ENCODE results near the gene CABS1.

The CABS1 gene

DNA sequence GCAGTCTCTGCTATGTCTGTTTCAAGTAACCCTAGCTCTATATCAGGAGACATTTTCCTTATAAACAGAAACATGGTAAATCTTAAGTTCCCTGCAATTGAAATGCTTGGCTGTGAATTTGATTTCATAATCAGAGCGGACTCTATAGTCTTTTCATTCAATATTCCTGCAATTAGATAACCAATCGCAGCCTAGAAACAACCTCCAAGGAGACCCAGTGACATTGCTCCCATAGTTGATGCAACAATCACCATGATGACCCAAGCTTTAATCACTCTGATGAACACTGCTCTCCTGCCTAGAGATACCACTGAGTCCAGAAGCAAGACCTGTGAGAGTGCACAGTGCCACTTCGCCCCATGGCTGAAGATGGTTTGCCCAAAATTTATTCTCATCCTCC lies at the start of gene CABS1:
CABS1 (plus strand) TSS at position 301 of the 400 bp plus-strand sequence; CDS start at position 360, 59 bp downstream.
- DNase-seq (ENCODE audit: low read depth in 2 of 3, low spot score in 2 of 3), result no peak

GRCh38 chr4:70288651-70289050 lies 46.1 kb upstream of the CABS1 start:
- DNase-seq (ENCODE audit: low read depth in 2 of 3, low spot score in 2 of 3), result no peak

- DNase-seq (ENCODE audit: low read depth in 2 of 3, low spot score in 2 of 3), result no peak
Measured at GRCh38 chr4:70291341-70291740, 43.4 kb upstream of the CABS1 start.

GRCh38 chr4:70297576-70297975 lies 37.2 kb upstream of the CABS1 start:
- DNase-seq (ENCODE audit: low read depth in 2 of 3, low spot score in 2 of 3), result no peak

GRCh38 chr4:70298051-70298450 lies 36.7 kb upstream of the CABS1 start:
- DNase-seq (ENCODE audit: low read depth in 2 of 3, low spot score in 2 of 3), result no peak

- DNase-seq (ENCODE audit: low read depth in 2 of 3, low spot score in 2 of 3), result no peak
Measured at GRCh38 chr4:70299643-70300042, 35.1 kb upstream of the CABS1 start.

DNA sequence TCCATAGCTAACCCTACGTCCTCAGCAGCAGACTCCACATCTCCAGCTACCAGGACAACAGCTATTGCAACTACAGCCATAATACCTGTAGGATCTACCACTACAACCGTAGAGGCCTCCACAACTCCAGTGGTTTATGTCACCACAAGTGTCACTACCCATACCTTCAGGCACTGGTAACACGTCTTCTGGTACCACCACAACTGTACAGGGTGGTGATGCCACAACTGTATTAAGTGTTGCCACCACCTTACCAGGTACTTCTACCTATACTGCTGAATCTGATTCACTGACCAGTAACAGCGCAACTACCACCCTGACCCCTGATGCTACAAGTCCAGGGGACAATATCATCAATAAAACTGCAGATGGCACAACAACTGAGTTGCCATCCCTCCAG lies 34.6 kb upstream of the CABS1 start:
- DNase-seq (ENCODE audit: low read depth in 2 of 3, low spot score in 2 of 3), result no peak

- DNase-seq (ENCODE audit: low read depth in 2 of 3, low spot score in 2 of 3), result no peak
Measured at GRCh38 chr4:70303090-70303489, 31.7 kb upstream of the CABS1 start.

DNA sequence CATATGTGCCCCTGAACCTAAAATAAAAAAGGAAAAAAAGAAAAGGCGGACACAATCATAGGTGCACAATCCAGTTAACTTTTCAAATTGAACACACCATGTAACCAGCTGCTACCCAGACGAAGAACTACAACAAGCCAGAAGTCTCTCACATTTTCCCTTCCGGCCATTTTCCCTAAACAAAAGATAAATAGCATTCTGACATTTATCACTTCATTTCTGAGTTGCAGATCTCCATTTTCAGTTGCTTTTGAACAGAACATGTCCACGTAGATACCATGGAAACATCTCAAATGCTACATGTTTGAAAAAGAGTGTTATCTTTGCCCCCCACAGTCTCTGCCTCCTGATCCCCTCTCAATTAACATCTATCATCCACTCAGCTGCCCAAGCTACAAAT lies 29.2 kb upstream of the CABS1 start:
- no peak for DNase-seq (ENCODE audit: low read depth in 2 of 3, low spot score in 2 of 3)

DNA sequence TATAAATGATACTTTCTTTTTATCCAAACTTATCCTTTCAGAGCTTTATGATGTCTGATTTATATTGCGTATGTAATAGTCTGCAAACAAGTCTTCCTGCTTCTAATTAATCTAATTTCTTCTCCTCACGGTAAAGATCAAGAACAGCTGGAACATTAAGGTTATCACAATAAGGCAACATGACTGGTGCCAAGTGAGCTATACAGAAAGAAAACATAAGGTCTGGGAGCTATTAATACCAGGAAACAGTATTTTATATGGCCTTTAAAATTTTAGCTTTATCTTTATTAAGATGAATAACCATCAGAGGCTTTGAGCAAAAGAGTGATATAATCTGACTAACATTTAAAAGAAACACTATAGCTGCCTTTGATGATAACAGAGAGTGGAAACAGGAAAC lies 28.7 kb upstream of the CABS1 start:
- DNase-seq (ENCODE audit: low read depth in 2 of 3, low spot score in 2 of 3), result no peak

DNA sequence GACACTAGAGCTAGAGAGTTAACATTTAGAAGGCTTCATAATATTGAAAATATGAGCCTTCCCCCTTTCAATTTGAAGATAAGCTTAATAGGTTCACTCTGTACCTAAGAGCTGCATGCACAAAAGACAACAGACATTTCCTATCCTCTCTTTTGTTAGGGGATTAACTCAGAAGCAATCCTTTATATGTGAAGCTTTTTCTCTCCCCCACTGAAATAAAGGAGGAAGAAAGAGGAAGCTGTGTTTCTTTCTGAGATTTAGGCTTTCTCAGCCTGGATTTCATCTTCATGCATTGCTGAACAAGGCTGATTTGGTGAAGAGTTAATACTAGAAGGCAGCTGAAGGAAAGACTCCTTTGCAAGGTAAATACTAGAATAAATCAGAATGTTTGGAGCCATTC lies 21.0 kb upstream of the CABS1 start:
- no peak for DNase-seq (ENCODE audit: low read depth in 2 of 3, low spot score in 2 of 3)

- DNase-seq (ENCODE audit: low read depth in 2 of 3, low spot score in 2 of 3), result no peak
Measured at GRCh38 chr4:70315928-70316327, 18.9 kb upstream of the CABS1 start.

DNA sequence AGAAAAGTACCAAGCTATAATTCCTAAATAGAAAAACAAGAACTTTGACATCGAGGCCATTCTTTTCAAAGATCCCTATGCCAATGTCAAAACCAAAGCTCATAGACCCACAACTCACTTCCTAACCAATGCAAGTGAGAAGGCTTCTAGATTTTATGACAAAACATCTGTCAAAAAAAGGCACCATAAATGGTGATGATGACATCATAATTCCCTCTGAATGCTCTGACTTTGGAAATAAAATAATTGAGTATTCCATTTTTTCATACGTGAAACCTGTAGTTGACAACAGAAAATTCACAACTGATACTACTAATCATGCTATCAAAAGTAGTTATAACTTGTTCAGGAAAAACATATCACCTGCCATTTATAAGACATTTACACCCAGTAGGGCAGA lies 8.7 kb upstream of the CABS1 start:
- DNase-seq (ENCODE audit: low read depth in 2 of 3, low spot score in 2 of 3), result no peak

- no peak for DNase-seq (ENCODE audit: low read depth in 2 of 3, low spot score in 2 of 3)
Measured at GRCh38 chr4:70336043-70336442, 1.3 kb downstream of the CABS1 start.

DNA sequence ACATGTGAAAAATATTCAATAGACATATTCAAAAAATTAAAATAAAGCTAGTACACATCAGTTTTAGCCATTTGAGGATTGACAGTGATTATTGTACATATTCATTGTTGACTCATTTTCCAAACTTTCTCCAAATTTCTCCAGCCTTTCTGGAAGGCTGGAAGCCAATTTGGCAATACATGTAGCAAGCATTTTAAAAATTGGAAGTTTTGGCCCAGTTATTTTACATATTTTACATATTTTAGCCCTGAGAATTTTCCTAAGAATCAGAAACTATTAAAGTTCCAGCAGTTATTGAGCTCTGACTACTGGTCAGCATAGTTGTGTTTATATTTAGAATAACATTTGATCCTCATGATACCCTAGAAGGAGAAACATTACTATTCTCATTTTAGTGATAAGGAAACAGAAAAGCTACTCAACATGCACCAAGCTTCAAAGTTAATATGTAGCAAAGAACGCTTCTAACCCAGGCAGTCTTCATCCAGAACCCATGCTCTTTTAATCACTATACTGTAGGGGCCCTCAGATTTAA lies 3.2 kb downstream of the CABS1 start:
- no peak for DNase-seq (ENCODE audit: low read depth in 2 of 3, low spot score in 2 of 3)

DNA sequence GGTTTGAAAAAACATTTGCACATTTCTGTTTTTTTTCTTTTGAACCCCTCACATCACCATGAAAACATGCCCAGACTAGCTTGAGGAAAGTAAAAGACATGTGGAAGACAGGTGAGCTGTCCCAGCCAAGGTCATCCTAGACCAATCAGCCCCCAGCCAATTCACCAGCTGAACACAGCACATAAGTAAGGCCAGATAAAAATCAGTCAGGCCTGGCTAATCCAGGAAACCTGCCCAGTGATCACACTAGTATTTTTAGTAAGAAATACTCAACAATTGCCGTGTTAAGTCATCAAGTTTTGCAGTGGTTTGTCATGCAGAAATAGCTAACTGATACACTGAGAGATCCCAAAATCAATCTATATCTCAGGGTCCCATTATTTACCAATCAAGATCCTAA lies 21.4 kb downstream of the CABS1 start:
- no peak for DNase-seq (ENCODE audit: low read depth in 2 of 3, low spot score in 2 of 3)

GRCh38 chr4:70359115-70359661 lies 24.4 kb downstream of the CABS1 start:
- DNase-seq (ENCODE audit: low read depth in 2 of 3, low spot score in 2 of 3), result no peak

- no peak for DNase-seq (ENCODE audit: low read depth in 2 of 3, low spot score in 2 of 3)
Measured at GRCh38 chr4:70360460-70360859, 25.7 kb downstream of the CABS1 start, which contains the start of gene SMR3A. Gene SMR3A, plus strand, starts transcription at chr4:70360760. Its CDS starts 1,356 bp downstream, at chr4:70362116.

- DNase-seq (ENCODE audit: low read depth in 2 of 3, low spot score in 2 of 3), result no peak
Measured at GRCh38 chr4:70364002-70364401, 29.2 kb downstream of the CABS1 start.

GRCh38 chr4:70365479-70365878 lies 30.7 kb downstream of the CABS1 start:
- no peak for DNase-seq (ENCODE audit: low read depth in 2 of 3, low spot score in 2 of 3)

GRCh38 chr4:70367813-70368212 lies 33.0 kb downstream of the CABS1 start:
- DNase-seq (ENCODE audit: low read depth in 2 of 3, low spot score in 2 of 3), result no peak

DNA sequence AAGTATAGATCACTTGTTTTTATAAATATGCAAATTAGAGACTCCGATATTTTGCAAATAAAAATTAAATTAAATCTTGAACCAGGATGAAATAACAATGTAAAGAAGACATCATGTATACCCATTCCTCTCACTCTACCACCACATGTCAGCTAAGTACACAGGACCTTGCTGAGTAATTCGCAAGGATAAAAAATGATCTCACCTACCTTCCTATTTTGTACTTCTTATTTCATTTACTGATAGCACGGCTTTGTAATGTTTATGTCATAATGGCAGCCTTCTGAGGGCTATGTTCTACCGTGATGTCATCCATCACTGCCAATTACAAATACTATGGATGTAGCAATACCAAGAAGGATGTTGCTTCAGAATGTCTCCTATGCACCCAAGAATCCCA lies 37.2 kb downstream of the CABS1 start:
- DNase-seq (ENCODE audit: low read depth in 2 of 3, low spot score in 2 of 3), result no peak

- DNase-seq (ENCODE audit: low read depth in 2 of 3, low spot score in 2 of 3), result no peak
Measured at GRCh38 chr4:70372760-70373159, 38.0 kb downstream of the CABS1 start.

Data from activated CD8-positive, alpha-beta memory T cell treated with anti-CD3 and anti-CD28 coated beads for 48 hours (primary cell).